Measurements from ENCODE around the gene PSMG1. TPM values are rescaled to one million over a fixed set of nuclear protein-coding genes. Genes with fewer than 3 reads are reported as not detected.
A peak's percentile ranks its signal among the peaks of the same experiment; 100 is the strongest.

PSMG1 gene
- total RNA-seq, 1 donor from 2014 or later: 25.4 TPM

DNA sequence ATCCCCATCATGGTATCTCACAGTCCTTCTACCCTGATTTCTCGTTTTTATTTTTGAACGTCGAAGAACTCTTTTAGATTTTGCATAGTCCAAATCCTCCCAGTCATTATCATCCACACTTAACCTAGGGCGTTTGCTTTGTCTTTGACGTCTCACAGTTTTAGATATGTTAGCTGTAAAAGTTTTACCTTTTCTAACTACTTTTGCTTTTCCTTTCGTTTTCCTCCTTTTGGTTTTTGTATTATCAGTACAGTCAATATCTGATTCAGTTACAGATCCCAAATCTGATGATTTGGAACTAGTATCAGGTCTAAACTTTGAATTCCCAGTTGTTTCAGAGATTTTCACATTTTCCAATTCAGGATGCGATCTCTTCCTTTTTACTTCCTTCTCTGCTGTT, 13.1 kb upstream of the PSMG1 start:
- Histone ChIP-seq H3K4me3 (no peak overlapping the region), H3K27me3 (no peaks in the 10 kb centered on the region), H3K27ac (no peak overlapping the region), H3K9me3 (no peaks in the 10 kb centered on the region), H3K36me3 (peaks cover 47 to 51% of the 10 kb centered on the region in 2 donors), H3K4me1 (no peaks in the 10 kb centered on the region)
- TF ChIP-seq, protein P1, sequence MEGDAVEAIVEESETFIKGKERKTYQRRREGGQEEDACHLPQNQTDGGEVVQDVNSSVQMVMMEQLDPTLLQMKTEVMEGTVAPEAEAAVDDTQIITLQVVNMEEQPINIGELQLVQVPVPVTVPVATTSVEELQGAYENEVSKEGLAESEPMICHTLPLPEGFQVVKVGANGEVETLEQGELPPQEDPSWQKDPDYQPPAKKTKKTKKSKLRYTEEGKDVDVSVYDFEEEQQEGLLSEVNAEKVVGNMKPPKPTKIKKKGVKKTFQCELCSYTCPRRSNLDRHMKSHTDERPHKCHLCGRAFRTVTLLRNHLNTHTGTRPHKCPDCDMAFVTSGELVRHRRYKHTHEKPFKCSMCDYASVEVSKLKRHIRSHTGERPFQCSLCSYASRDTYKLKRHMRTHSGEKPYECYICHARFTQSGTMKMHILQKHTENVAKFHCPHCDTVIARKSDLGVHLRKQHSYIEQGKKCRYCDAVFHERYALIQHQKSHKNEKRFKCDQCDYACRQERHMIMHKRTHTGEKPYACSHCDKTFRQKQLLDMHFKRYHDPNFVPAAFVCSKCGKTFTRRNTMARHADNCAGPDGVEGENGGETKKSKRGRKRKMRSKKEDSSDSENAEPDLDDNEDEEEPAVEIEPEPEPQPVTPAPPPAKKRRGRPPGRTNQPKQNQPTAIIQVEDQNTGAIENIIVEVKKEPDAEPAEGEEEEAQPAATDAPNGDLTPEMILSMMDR (IDR thresholded peaks at IDR 0.05): no peak
- DNase-seq (ENCODE audit: low spot score in 2 of 2): no peak
- intact Hi-C loops (cut with DNase I): no loop called here

DNA sequence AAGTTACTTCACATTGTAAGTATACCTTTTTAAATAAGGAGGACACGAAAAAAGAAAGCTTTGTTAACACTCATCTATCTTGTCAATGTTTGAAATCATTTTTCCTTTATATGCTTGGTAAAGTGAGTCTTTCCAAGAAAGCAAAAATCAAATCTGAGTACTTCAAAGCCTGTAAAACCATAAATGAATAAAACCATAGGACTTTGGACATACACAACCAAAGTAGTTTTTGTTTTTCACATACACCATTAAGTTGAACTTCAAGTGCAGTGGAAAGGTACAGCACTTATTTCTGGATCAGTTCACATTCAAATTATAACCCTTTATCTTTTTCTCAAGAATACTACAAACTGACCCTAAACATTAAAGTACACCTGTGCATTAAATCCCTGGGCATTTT, 10.1 kb upstream of the PSMG1 start:
- Histone ChIP-seq H3K9me3 (no peaks in the 10 kb centered on the region), H3K36me3 (peaks cover 23 to 24% of the 10 kb centered on the region in 2 donors), H3K27ac (no peak overlapping the region), H3K27me3 (no peaks in the 10 kb centered on the region), H3K4me1 (peaks cover 0 to 3% of the 10 kb centered on the region in 2 donors), H3K4me3 (no peak overlapping the region)
- TF ChIP-seq, protein P1 (IDR thresholded peaks at IDR 0.05): no peak
- intact Hi-C loops (cut with DNase I): no loop called here
- no peak for DNase-seq (ENCODE audit: low spot score in 2 of 2)

DNA sequence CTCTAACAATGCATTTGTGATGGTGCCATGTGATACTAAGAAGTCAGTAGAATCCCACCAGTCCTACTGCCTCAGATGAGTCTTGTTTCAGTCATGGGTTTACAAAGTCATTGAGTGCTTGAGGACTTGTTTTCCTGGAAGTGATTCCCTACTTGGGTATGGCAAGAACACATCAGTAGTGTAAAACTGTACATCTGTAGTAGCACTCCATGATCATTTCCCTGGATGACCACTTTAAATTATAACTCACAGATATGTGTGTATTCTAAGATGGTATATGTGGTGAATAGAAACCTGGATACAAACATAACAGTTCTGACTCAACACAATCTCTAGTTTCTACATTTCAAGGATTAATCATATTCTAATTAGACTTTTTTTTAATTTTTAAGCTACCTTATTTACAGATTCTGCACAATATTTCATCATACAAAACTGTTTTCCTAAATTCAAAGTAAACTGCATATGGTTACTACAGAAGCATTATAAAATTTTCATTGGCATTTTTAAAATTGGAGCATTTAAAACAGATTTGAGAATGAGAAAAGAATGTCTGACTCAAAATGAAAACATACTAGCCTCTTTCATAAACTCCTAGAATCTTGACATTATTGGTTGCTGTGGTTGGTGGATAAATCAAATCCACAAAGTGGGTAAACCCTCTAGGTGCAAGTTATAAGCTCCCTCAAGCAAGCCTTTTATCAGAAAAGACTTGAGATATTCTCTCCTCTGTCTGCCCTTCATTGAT, 6.8 kb upstream of the PSMG1 start:
- Histone ChIP-seq H3K4me3 (no peak overlapping the region), H3K27ac (peak overlapping the region in 1 of 2 donors; percentile 25), H3K4me1 (peaks cover 0 to 3% of the 10 kb centered on the region in 2 donors), H3K27me3 (no peaks in the 10 kb centered on the region), H3K9me3 (no peaks in the 10 kb centered on the region), H3K36me3 (peaks cover 0 to under 1% of the 10 kb centered on the region in 2 donors)
- intact Hi-C loops (cut with DNase I): loop anchor here (10.0 kb wide), 1 partner anchor 195 kb away; a partner anchor contains a TSS
- TF ChIP-seq, protein P1 (IDR thresholded peaks at IDR 0.05): no peak
- DNase-seq (ENCODE audit: low spot score in 2 of 2): no peak

DNA sequence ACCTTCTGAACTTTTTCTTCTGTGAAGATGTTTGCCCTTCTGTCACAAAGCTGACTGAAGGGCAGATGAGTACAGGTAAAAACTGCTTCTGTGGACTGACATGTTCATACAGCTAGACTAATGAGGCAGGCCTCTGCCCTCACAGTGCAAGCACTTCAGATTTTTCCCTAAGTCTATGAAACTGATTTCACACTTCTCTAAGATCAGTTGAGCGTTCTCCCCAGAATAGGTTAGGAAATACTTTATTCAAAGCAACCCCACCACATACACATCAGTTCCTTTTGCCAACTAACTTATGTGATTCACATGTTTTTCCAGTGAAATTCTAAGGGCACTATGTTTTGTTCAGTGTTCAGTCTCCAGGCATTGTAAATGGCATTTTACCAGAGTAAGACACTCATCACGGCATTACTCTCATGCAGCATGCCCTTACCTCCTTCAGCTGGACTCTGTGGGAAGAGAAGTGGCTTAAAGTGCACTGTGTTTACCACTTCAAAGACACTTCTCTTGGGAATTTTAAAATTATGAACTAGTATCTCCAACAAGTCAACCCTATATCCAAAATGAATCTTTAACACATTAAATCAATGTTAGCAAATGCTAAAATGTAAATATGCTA, 5.4 kb upstream of the PSMG1 start:
- no peaks in the 10 kb centered on the region for H3K27me3 ChIP-seq
- intact Hi-C loops (cut with DNase I): loop anchor here (10.0 kb wide), 1 partner anchor 196 kb away; a partner anchor contains a TSS

DNA sequence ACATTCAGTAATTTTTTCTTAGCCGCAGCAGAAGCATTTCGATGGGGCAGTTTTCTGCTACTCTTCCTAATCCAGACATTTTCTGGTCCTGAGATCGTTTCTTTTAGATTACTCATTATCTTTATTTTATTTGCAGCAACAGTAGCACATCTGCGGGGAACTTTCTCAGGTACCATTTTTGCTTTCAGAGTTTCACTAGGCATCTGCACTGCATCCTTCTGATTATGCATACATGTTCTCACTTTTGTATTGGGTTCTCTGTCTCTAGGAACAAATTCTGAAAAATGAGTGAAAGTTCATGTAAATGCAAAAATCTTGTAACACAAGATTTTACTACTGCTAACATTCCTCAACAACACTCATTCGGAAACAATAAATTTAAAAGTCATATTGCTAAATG, 3.9 kb upstream of the PSMG1 start:
- Histone ChIP-seq H3K9me3 (no peaks in the 10 kb centered on the region), H3K27me3 (no peaks in the 10 kb centered on the region), H3K36me3 (no peaks in the 10 kb centered on the region), H3K4me3 (no peak overlapping the region), H3K27ac (no peak overlapping the region), H3K4me1 (peaks cover 0 to 8% of the 10 kb centered on the region in 2 donors)
- DNase-seq (ENCODE audit: low spot score in 2 of 2): no peak
- intact Hi-C loops (cut with DNase I): loop anchor here (10.0 kb wide), 1 partner anchor 198 kb away; a partner anchor contains a TSS
- TF ChIP-seq, protein P1 (IDR thresholded peaks at IDR 0.05): no peak

More for the DNA sequence above, 5.4 kb upstream of the PSMG1 start:
- TF ChIP-seq, protein P1 (IDR thresholded peaks at IDR 0.05): no peak
- Histone ChIP-seq H3K36me3 (no peaks in the 10 kb centered on the region), H3K4me1 (peaks cover 0 to 3% of the 10 kb centered on the region in 2 donors), H3K9me3 (no peaks in the 10 kb centered on the region), H3K4me3 (no peak overlapping the region), H3K27ac (no peak overlapping the region)
- DNase-seq (ENCODE audit: low spot score in 2 of 2): no peak
